Activated naive CD4-positive, alpha-beta T cell (primary cell): ENCODE data around the gene SYK.
"Not testable (repeated sequence)": the region's sequence is repeated elsewhere in the genome, so short reads cannot be mapped to it uniquely, and the experiment has no call there.

Source experiments
- DNase-seq, 4 experiments: peaks; one replicate each; lab custom pipeline; 2025; lab: John Stamatoyannopoulos, UW

Gene SYK

DNA sequence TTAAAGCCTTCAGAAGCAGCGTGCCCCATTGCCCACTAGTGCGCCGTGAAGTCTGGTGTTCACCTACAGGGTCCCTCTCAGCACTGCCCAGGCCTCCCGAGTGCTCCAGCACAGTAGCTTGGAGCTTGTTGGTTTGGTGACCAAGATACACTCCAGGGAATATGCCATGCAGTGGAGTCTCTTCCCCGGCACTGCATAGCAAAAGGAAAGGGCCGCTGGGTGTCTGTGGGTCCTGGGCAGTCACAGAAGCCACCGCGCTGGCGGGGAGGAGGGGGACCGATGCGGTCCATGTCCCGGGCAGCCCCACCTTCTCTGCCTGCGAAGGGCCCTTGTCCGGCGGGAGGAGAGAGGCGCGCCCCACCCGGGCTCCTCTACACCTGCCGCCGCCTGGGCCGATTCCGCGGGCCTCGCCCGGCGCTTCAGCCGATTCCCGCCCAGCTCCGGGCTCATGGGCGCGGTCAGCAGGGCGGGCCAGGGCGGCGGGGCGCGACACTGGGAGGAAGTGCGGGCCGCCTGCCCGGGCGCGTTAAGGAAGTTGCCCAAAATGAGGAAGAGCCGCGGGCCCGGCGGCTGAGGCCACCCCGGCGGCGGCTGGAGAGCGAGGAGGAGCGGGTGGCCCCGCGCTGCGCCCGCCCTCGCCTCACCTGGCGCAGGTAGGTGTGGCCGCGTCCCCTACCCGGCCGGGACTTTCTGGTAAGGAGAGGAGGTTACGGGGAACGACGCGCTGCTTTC is at the start of gene SYK:
Gene SYK (plus strand): TSS at position 579 of the 732 bp plus-strand sequence. CDS start 42,080 bp downstream, outside the sequence.
- no peak for DNase-seq

GRCh38 chr9:90755514-90756371 is 45.9 kb upstream of the SYK start:
- peak in 3 of 4 experiments; percentile 1 to 26 (median 17) for DNase-seq

GRCh38 chr9:90760577-90760976 is 41.0 kb upstream of the SYK start:
- not testable (repeated sequence) for DNase-seq

- no peak for DNase-seq
Measured at GRCh38 chr9:90766731-90767130, 34.9 kb upstream of the SYK start.

DNA sequence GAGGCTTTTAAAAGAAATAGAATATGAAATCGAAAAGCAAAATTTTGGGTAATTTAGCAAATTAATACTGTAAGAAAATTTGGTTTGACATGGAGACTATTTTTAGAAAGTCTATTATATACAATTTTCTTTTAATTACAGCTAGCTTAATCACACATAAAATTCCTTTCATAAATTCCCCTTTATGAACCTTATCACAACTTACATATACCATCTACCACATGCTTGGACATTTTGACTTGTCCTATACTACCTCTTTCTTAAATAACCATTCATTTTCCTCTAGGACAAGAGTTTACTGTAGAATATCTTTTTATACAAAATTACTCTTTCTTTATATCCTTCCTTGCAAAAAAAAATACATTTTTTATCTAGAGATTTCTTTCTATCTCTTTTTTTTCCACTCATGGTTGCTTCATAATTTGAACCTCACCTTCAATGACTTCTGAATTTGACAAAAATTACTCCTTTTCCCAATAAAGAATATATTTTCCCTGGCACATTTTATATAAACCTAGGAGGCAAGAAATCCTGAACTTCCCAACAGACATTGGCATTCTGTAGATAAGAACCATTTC is 34.0 kb upstream of the SYK start:
- no peak for DNase-seq

- no peak for DNase-seq
Measured at GRCh38 chr9:90770182-90770738, 31.4 kb upstream of the SYK start.

- DNase-seq: no peak
Measured at GRCh38 chr9:90770927-90771326, 30.7 kb upstream of the SYK start.

- DNase-seq: no peak
Measured at GRCh38 chr9:90772386-90772785, 29.2 kb upstream of the SYK start.

GRCh38 chr9:90773617-90774016 is 28.0 kb upstream of the SYK start:
- no peak for DNase-seq

DNA sequence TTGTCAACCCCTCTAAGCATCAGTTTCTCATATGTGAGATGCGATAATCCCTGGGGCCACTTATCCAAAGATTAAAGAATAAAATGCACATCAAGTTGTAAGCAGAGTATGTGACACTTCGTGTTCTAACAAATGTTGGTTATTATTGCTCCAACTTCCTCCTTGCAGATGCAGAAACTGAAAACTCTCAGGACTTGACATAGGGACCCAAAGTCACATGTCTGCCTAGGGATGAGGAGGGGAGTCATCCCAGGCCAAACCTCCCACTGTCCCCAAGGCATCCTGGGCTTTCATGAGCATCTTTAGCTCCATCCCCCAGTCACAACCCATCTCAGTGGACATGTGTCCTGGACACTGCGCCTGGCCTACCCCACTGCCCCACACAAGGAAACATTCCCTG is 27.5 kb upstream of the SYK start:
- DNase-seq: no peak

GRCh38 chr9:90774682-90775081 is 26.9 kb upstream of the SYK start:
- no peak for DNase-seq

GRCh38 chr9:90775657-90776056 is 26.0 kb upstream of the SYK start:
- no peak for DNase-seq

GRCh38 chr9:90778746-90779145 is 22.9 kb upstream of the SYK start:
- no peak for DNase-seq

DNA sequence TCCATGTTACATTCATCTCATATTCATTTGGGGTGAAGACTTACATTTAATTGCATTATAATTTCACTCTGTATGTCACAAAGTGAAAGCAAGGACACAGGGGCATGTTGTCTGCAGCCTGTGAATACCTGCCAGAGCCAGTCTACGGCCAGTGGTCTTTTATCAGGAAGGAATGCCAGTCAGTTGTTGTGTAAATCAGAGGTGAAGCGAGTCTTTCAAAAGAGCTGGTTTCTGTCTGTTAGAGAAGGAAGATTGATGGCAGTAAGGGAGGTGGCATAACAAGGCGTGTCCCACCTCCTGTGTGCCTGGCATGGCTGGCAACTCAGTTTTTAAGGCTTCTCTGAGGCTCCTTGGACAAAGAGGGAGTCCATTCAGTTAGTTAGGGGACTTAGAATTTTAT is 18.1 kb upstream of the SYK start:
- DNase-seq: no peak

DNA sequence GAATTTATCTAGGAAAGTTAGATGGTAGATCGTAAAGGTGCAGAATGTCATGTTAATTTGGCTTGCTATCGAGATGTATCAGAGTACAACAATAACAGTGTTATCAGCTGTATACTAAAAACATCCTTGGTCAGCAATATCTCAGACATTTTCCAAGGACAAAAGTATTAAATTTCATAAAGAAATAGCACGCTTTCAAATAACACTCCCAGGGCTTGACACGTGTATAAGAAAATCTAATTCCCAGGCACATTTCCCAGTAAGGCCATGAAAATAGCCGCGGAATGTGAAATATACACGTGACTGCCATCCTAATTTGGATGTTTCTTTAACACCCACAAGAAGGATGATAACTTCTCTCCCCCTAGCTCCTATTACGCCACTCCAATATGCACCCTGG is 17.7 kb upstream of the SYK start:
- DNase-seq: no peak

DNA sequence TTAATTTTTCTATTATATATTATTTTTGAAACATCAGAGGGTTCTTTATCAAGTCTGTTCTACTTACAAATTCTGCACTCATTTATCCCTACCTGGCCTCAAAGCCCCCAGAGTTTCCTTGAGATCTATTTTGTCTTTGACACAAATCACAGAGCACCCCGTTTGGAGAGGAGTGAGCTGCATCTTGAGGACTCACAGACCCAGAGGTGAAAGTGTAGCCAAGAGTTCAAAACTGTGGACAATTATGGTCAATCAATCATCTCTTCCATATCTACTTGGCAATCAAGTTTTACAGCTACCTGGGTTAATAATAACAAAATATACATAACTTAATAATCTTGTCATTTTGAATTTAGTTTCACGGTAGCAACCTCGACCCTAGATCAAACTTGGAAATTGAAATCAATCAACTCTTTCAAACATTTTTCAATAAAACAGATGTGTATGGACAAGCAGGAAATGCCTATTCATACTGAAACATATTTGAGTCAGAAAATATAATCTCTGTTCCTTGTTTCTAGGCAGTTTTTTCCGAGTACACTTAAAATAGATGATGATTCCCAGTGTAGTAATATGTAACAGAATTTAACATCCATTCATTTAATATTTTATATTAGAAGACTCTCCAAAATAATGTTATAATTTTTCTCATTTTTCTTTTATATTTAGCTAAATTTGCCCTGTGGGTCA is 13.7 kb upstream of the SYK start:
- DNase-seq: no peak

DNA sequence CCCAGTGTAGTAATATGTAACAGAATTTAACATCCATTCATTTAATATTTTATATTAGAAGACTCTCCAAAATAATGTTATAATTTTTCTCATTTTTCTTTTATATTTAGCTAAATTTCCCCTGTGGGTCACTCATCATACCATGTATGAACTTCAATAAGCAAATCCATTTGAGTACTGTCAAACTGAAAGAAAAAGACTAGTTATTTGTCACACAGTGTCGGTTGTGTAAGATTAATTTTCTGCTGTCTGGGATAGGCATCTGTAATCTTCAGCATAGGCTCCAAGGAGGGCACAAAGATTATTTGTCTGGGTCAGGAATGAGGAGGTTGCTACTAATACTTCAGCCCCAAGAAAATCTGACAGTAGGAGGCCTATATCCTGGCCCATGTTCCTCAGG is 13.1 kb upstream of the SYK start:
- DNase-seq: not testable (repeated sequence)

- no peak for DNase-seq
Measured at GRCh38 chr9:90789408-90789807, 12.2 kb upstream of the SYK start.

- no peak for DNase-seq
Measured at GRCh38 chr9:90789862-90790261, 11.8 kb upstream of the SYK start.

GRCh38 chr9:90793024-90793423 is 8.6 kb upstream of the SYK start:
- not testable (repeated sequence) for DNase-seq

DNA sequence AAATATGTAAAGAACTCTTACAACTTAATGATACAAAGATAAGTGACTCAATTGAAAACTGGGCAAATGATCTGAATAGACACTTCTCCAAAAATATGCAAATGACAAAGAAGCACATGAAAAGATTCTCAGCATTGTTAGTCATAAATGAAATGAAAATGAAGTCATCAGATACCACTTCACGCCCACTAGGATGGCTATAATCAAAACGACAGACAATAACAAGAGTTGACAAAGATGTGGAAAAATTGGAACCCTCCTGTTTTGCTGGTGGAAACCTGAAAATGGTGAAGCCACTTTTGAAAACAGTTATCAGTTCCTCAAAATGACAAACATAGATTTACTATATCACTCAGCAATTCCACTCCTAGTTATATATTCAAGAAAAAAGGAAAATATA is 7.9 kb upstream of the SYK start:
- no peak for DNase-seq

DNA sequence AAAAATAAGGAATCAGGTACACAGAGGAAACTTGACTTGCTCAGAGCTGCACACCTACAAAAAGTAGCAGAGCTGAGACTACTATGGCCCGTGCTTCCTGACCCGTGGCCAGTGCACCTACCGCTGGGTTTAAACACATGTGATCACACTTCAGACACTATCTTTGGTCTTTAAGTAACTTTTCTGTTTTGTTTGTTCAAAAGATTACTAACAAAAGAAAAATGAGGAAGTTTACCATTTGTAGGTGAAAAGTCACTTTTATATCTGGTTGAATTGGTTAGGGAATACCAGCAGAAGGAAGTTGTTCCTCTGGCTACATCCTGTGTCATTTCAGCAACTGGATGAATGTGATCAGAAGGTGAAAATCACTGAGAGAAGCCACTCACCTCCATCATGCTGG is 6.5 kb upstream of the SYK start:
- DNase-seq: no peak
